ENCODE results near the gene CHI3L2.

The CHI3L2 gene

GRCh38 chr1:111251570-111251969 lies 24.1 kb downstream of the CHI3L2 start:
- DNase-seq (ENCODE audit: low read depth in 2 of 2) = no peak

- DNase-seq (ENCODE audit: low read depth in 2 of 2) = no peak
Measured at GRCh38 chr1:111252786-111253185, 25.3 kb downstream of the CHI3L2 start.

GRCh38 chr1:111253876-111254275 lies 26.4 kb downstream of the CHI3L2 start:
- DNase-seq (ENCODE audit: low read depth in 2 of 2) = no peak

GRCh38 chr1:111256988-111257658 lies 29.6 kb downstream of the CHI3L2 start:
- DNase-seq (ENCODE audit: low read depth in 2 of 2) = no peak

GRCh38 chr1:111267801-111268508 lies 40.4 kb downstream of the CHI3L2 start:
- DNase-seq (ENCODE audit: low read depth in 2 of 2) = no peak

GRCh38 chr1:111269825-111270406 lies 42.4 kb downstream of the CHI3L2 start:
- no peak for DNase-seq (ENCODE audit: low read depth in 2 of 2)

- no peak for DNase-seq (ENCODE audit: low read depth in 2 of 2)
Measured at GRCh38 chr1:111270771-111271463, 43.4 kb downstream of the CHI3L2 start.

GRCh38 chr1:111271464-111271801 lies 43.9 kb downstream of the CHI3L2 start:
- DNase-seq (ENCODE audit: low read depth in 2 of 2) = no peak

GRCh38 chr1:111272081-111272480 lies 44.6 kb downstream of the CHI3L2 start:
- no peak for DNase-seq (ENCODE audit: low read depth in 2 of 2)

GRCh38 chr1:111274653-111275052 lies 47.1 kb downstream of the CHI3L2 start:
- no peak for DNase-seq (ENCODE audit: low read depth in 2 of 2)

- peak in 1 of 2 donors; percentile 22 for DNase-seq (ENCODE audit: low read depth in 2 of 2)
Measured at GRCh38 chr1:111275079-111275478, 47.6 kb downstream of the CHI3L2 start.

GRCh38 chr1:111275780-111276433 lies 48.4 kb downstream of the CHI3L2 start:
- DNase-seq (ENCODE audit: low read depth in 2 of 2) = no peak

- no peak for DNase-seq (ENCODE audit: low read depth in 2 of 2)
Measured at GRCh38 chr1:111279144-111279543, 51.6 kb downstream of the CHI3L2 start.

GRCh38 chr1:111280267-111280666 lies 52.8 kb downstream of the CHI3L2 start:
- no peak for DNase-seq (ENCODE audit: low read depth in 2 of 2)

- DNase-seq (ENCODE audit: low read depth in 2 of 2) = no peak
Measured at GRCh38 chr1:111281411-111281810, 53.9 kb downstream of the CHI3L2 start.

- no peak for DNase-seq (ENCODE audit: low read depth in 2 of 2)
Measured at GRCh38 chr1:111283838-111284237, 56.3 kb downstream of the CHI3L2 start.

- DNase-seq (ENCODE audit: low read depth in 2 of 2) = no peak
Measured at GRCh38 chr1:111285879-111286278, 58.4 kb downstream of the CHI3L2 start.

GRCh38 chr1:111286912-111287311 lies 59.4 kb downstream of the CHI3L2 start:
- no peak for DNase-seq (ENCODE audit: low read depth in 2 of 2)

- no peak for DNase-seq (ENCODE audit: low read depth in 2 of 2)
Measured at GRCh38 chr1:111289371-111289770, 61.9 kb downstream of the CHI3L2 start.

GRCh38 chr1:111290104-111290503 lies 62.6 kb downstream of the CHI3L2 start:
- no peak for DNase-seq (ENCODE audit: low read depth in 2 of 2)

GRCh38 chr1:111290630-111291029 lies 63.1 kb downstream of the CHI3L2 start, which contains the start of gene CHIA:
Gene CHIA, plus strand, starts transcription at chr1:111290851. Its CDS starts 19,617 bp downstream, at chr1:111310468.
- DNase-seq (ENCODE audit: low read depth in 2 of 2) = no peak
